ENCODE results near the gene DGCR2. TPM values are rescaled to one million over a fixed set of nuclear protein-coding genes. Genes with fewer than 3 reads are reported as not detected.

DGCR2 gene
- total RNA-seq, 1 experiment from 2014 or later = 62.2 TPM

GRCh38 chr22:19137384-19138216 is 15.4 kb upstream of the DGCR2 start:
- Histone ChIP-seq H3K4me3 (no peak overlapping the region), H3K9me3 (replicated peaks) (no peaks in the 10 kb centered on the region), H3K27me3 (replicated peaks) (no peaks in the 10 kb centered on the region), H3K4me1 (replicated peaks) (no peaks in the 10 kb centered on the region), H3K27ac (no peak overlapping the region), H3K36me3 (peaks cover 93% of the 10 kb centered on the region)
- no peak for DNase-seq (ENCODE audit: low read depth in 1 of 2, low spot score in 2 of 2)

GRCh38 chr22:19136915-19137314 is 14.7 kb upstream of the DGCR2 start:
- H3K27ac ChIP-seq = no peak overlapping the region
- no peak for DNase-seq (ENCODE audit: low read depth in 1 of 2, low spot score in 2 of 2)
- H3K27me3 ChIP-seq (replicated peaks) = no peaks in the 10 kb centered on the region
- no peak overlapping the region for H3K4me3 ChIP-seq
- H3K4me1 ChIP-seq (replicated peaks) = no peaks in the 10 kb centered on the region
- no peaks in the 10 kb centered on the region for H3K9me3 ChIP-seq (replicated peaks)
- H3K36me3 ChIP-seq = peaks cover 93% of the 10 kb centered on the region

- H3K36me3 ChIP-seq = peaks cover 77% of the 10 kb centered on the region
- H3K9me3 ChIP-seq (replicated peaks) = no peaks in the 10 kb centered on the region
- H3K4me3 ChIP-seq = no peak overlapping the region
- H3K27me3 ChIP-seq (replicated peaks) = no peaks in the 10 kb centered on the region
- no peak for DNase-seq (ENCODE audit: low read depth in 1 of 2, low spot score in 2 of 2)
- no peaks in the 10 kb centered on the region for H3K4me1 ChIP-seq (replicated peaks)
- no peak overlapping the region for H3K27ac ChIP-seq
Observed at GRCh38 chr22:19134874-19135273, 12.7 kb upstream of the DGCR2 start.

- Histone ChIP-seq H3K36me3 (peaks cover 72% of the 10 kb centered on the region), H3K27me3 (replicated peaks) (no peaks in the 10 kb centered on the region), H3K4me3 (no peak overlapping the region), H3K27ac (no peak overlapping the region), H3K4me1 (replicated peaks) (no peaks in the 10 kb centered on the region), H3K9me3 (replicated peaks) (no peaks in the 10 kb centered on the region)
- no peak for DNase-seq (ENCODE audit: low read depth in 1 of 2, low spot score in 2 of 2)
Observed at GRCh38 chr22:19134176-19134831, 12.1 kb upstream of the DGCR2 start.

GRCh38 chr22:19133561-19133960 is 11.3 kb upstream of the DGCR2 start:
- no peaks in the 10 kb centered on the region for H3K4me1 ChIP-seq (replicated peaks)
- no peaks in the 10 kb centered on the region for H3K9me3 ChIP-seq (replicated peaks)
- no peak for DNase-seq (ENCODE audit: low read depth in 1 of 2, low spot score in 2 of 2)

GRCh38 chr22:19132693-19133400 is 10.6 kb upstream of the DGCR2 start:
- Histone ChIP-seq H3K36me3 (peaks cover 57% of the 10 kb centered on the region), H3K27me3 (replicated peaks) (no peaks in the 10 kb centered on the region)

More at GRCh38 chr22:19133561-19133960, 11.3 kb upstream of the DGCR2 start:
- H3K27ac ChIP-seq = no peak overlapping the region
- H3K27me3 ChIP-seq (replicated peaks) = no peaks in the 10 kb centered on the region
- peaks cover 64% of the 10 kb centered on the region for H3K36me3 ChIP-seq
- no peak overlapping the region for H3K4me3 ChIP-seq

GRCh38 chr22:19132153-19132552 is 9.9 kb upstream of the DGCR2 start:
- no peaks in the 10 kb centered on the region for H3K9me3 ChIP-seq (replicated peaks)
- H3K27ac ChIP-seq = no peak overlapping the region
- H3K4me3 ChIP-seq = no peak overlapping the region
- no peaks in the 10 kb centered on the region for H3K4me1 ChIP-seq (replicated peaks)
- H3K27me3 ChIP-seq (replicated peaks) = no peaks in the 10 kb centered on the region
- H3K36me3 ChIP-seq = peaks cover 50% of the 10 kb centered on the region
- DNase-seq (ENCODE audit: low read depth in 1 of 2, low spot score in 2 of 2) = no peak

More at GRCh38 chr22:19132693-19133400, 10.6 kb upstream of the DGCR2 start:
- no peak for DNase-seq (ENCODE audit: low read depth in 1 of 2, low spot score in 2 of 2)
- Histone ChIP-seq H3K4me3 (no peak overlapping the region), H3K9me3 (replicated peaks) (no peaks in the 10 kb centered on the region), H3K27ac (no peak overlapping the region), H3K4me1 (replicated peaks) (no peaks in the 10 kb centered on the region)

- no peaks in the 10 kb centered on the region for H3K9me3 ChIP-seq (replicated peaks)
- H3K4me3 ChIP-seq = no peak overlapping the region
- no peak overlapping the region for H3K27ac ChIP-seq
- H3K36me3 ChIP-seq = peaks cover 45% of the 10 kb centered on the region
- no peaks in the 10 kb centered on the region for H3K4me1 ChIP-seq (replicated peaks)
- H3K27me3 ChIP-seq (replicated peaks) = no peaks in the 10 kb centered on the region
- DNase-seq (ENCODE audit: low read depth in 1 of 2, low spot score in 2 of 2) = no peak
Observed at GRCh38 chr22:19131685-19132015, 9.4 kb upstream of the DGCR2 start.

- DNase-seq (ENCODE audit: low read depth in 1 of 2, low spot score in 2 of 2) = no peak
- Histone ChIP-seq H3K4me3 (no peak within 1 kb of the TSS), H3K36me3 (peaks cover 40% of the 10 kb centered on the region), H3K4me1 (replicated peaks) (no peaks in the 10 kb centered on the region), H3K27me3 (replicated peaks) (no peaks in the 10 kb centered on the region), H3K27ac (no peak within 1 kb of the TSS), H3K9me3 (replicated peaks) (no peaks in the 10 kb centered on the region)
Observed at GRCh38 chr22:19130959-19131684, 8.9 kb upstream of the DGCR2 start, which contains the start of gene TSSK2. TSSK2 (plus strand) TSS chr22:19131308; CDS start chr22:19131400, 92 bp downstream.

- Histone ChIP-seq H3K4me3 (no peak overlapping the region), H3K36me3 (peaks cover 34% of the 10 kb centered on the region), H3K27me3 (replicated peaks) (no peaks in the 10 kb centered on the region), H3K4me1 (replicated peaks) (no peaks in the 10 kb centered on the region), H3K27ac (no peak overlapping the region), H3K9me3 (replicated peaks) (no peaks in the 10 kb centered on the region)
- DNase-seq (ENCODE audit: low read depth in 1 of 2, low spot score in 2 of 2) = no peak
Observed at GRCh38 chr22:19129871-19130270, 7.7 kb upstream of the DGCR2 start.

GRCh38 chr22:19128946-19129727 is 6.9 kb upstream of the DGCR2 start:
- no peaks in the 10 kb centered on the region for H3K4me1 ChIP-seq (replicated peaks)
- H3K27me3 ChIP-seq (replicated peaks) = no peaks in the 10 kb centered on the region
- no peak for DNase-seq (ENCODE audit: low read depth in 1 of 2, low spot score in 2 of 2)
- H3K36me3 ChIP-seq = peaks cover 27% of the 10 kb centered on the region
- H3K4me3 ChIP-seq = no peak overlapping the region
- H3K27ac ChIP-seq = no peak overlapping the region
- H3K9me3 ChIP-seq (replicated peaks) = no peaks in the 10 kb centered on the region

GRCh38 chr22:19128009-19128401 is 5.8 kb upstream of the DGCR2 start:
- DNase-seq (ENCODE audit: low read depth in 1 of 2, low spot score in 2 of 2) = no peak
- Histone ChIP-seq H3K9me3 (replicated peaks) (no peaks in the 10 kb centered on the region), H3K4me3 (no peak overlapping the region), H3K27me3 (replicated peaks) (no peaks in the 10 kb centered on the region), H3K4me1 (replicated peaks) (peaks cover under 1% of the 10 kb centered on the region; the same call in 1 of the 2 replicates), H3K27ac (no peak overlapping the region), H3K36me3 (peaks cover 16% of the 10 kb centered on the region)

All from SJSA1 (cell line).